Activated T-helper 2 cell treated with anti-CD3 and anti-CD28 coated beads, Interferon-gamma antibody, Interleukin-2, Interleukin-4, amounts not matched to agents 10 μg/mL and 5 μg/mL and 100 μg/mL, durations not matched to agents 14 hours and 24 hours and 36 hours (primary cell): ENCODE data around the gene ENG. TPM values are rescaled to one million over a fixed set of nuclear protein-coding genes. Genes with fewer than 3 reads are reported as not detected.
"Not testable (repeated sequence)": the region's sequence is repeated elsewhere in the genome, so short reads cannot be mapped to it uniquely, and the experiment has no call there.

Experiments used
- DNase-seq: peaks from one replicate; pipeline ENCODE4 v3.0.0; 2021; ENCODE audit warnings: low spot score
- H3K27ac Mint-ChIP-seq: one replicate; pipeline ENCODE4 v1.8.0; 2021; ENCODE audit warnings: mixed read lengths
- H3K27me3 Mint-ChIP-seq: one replicate; pipeline ENCODE4 v1.8.0; 2021; ENCODE audit warnings: low read depth, mixed read lengths
- H3K36me3 Mint-ChIP-seq: one replicate; pipeline ENCODE4 v1.8.0; 2021; ENCODE audit warnings: low read depth, mixed read lengths
- H3K4me1 Mint-ChIP-seq: one replicate; pipeline ENCODE4 v1.8.0; 2021; ENCODE audit warnings: low read depth, mixed read lengths
- H3K4me3 Mint-ChIP-seq: one replicate; pipeline ENCODE4 v1.8.0; 2021; ENCODE audit warnings: low read depth, mild to moderate bottlenecking, moderate library complexity, mixed read lengths
- H3K9me3 Mint-ChIP-seq: one replicate; pipeline ENCODE4 v1.8.0; 2021; ENCODE audit warnings: mixed read lengths
- intact Hi-C: fragments of 100-400 bp; cut with micrococcal nuclease; formaldehyde crosslinking; loops from one replicate; pipeline ENCODE4 v1.15.1; 2023
- total RNA-seq: library from RNA; stranded (reverse); gene quantifications from 2 replicates; pipeline ENCODE4 v1.2.3, GENCODE V29; 2022

ENG gene
- total RNA-seq, 1 donor from 2014 or later = 27.5 TPM

- no peak for DNase-seq
- no peaks in the 10 kb centered on the region for H3K27me3 Mint-ChIP-seq
- no peaks in the 10 kb centered on the region for H3K9me3 Mint-ChIP-seq
- intact Hi-C loops = no loop called here
- no peak overlapping the region for H3K27ac Mint-ChIP-seq
- H3K4me3 Mint-ChIP-seq = no peak overlapping the region
- H3K4me1 Mint-ChIP-seq = peaks cover 2% of the 10 kb centered on the region
- H3K36me3 Mint-ChIP-seq = peaks cover 52% of the 10 kb centered on the region
These were observed 32.0 kb upstream of the ENG start for GRCh38 chr9:127886401-127886972.

- no peak for DNase-seq
- intact Hi-C loops = no loop called here
- Mint-ChIP-seq H3K27ac (no peak overlapping the region), H3K9me3 (no peaks in the 10 kb centered on the region), H3K27me3 (no peaks in the 10 kb centered on the region), H3K4me3 (no peak overlapping the region), H3K36me3 (peaks cover 48% of the 10 kb centered on the region), H3K4me1 (no peaks in the 10 kb centered on the region)
These were observed 31.2 kb upstream of the ENG start for GRCh38 chr9:127885508-127886281.

GRCh38 chr9:127884976-127885490 is 30.6 kb upstream of the ENG start:
- Mint-ChIP-seq H3K9me3 (no peaks in the 10 kb centered on the region), H3K36me3 (peaks cover 42% of the 10 kb centered on the region), H3K4me3 (no peak overlapping the region), H3K27me3 (no peaks in the 10 kb centered on the region), H3K27ac (no peak overlapping the region), H3K4me1 (no peaks in the 10 kb centered on the region)
- intact Hi-C loops = no loop called here
- no peak for DNase-seq

- no peaks in the 10 kb centered on the region for H3K4me1 Mint-ChIP-seq
- no peak overlapping the region for H3K4me3 Mint-ChIP-seq
- no peak overlapping the region for H3K27ac Mint-ChIP-seq
- no peaks in the 10 kb centered on the region for H3K9me3 Mint-ChIP-seq
- peaks cover 39% of the 10 kb centered on the region for H3K36me3 Mint-ChIP-seq
- DNase-seq = no peak
- no peaks in the 10 kb centered on the region for H3K27me3 Mint-ChIP-seq
- intact Hi-C loops = no loop called here
These were observed 30.0 kb upstream of the ENG start for GRCh38 chr9:127884427-127884911.

- no peak for DNase-seq
- H3K36me3 Mint-ChIP-seq = peaks cover 39% of the 10 kb centered on the region
- no peak overlapping the region for H3K27ac Mint-ChIP-seq
- H3K27me3 Mint-ChIP-seq = no peaks in the 10 kb centered on the region
- H3K9me3 Mint-ChIP-seq = no peaks in the 10 kb centered on the region
- intact Hi-C loops = no loop called here
- no peaks in the 10 kb centered on the region for H3K4me1 Mint-ChIP-seq
- no peak overlapping the region for H3K4me3 Mint-ChIP-seq
These were observed 29.5 kb upstream of the ENG start for GRCh38 chr9:127883959-127884358.

GRCh38 chr9:127881715-127882114 is 27.3 kb upstream of the ENG start:
- H3K4me1 Mint-ChIP-seq, DNase-seq, H3K9me3 Mint-ChIP-seq, H3K27ac Mint-ChIP-seq, intact Hi-C loops, H3K27me3 Mint-ChIP-seq, H3K4me3 Mint-ChIP-seq: not testable (repeated sequence)
- peaks cover 27% of the 10 kb centered on the region for H3K36me3 Mint-ChIP-seq

- H3K27me3 Mint-ChIP-seq = peaks cover 2% of the 10 kb centered on the region
- no peak for DNase-seq
- H3K27ac Mint-ChIP-seq = no peak overlapping the region
- H3K4me3 Mint-ChIP-seq = no peak overlapping the region
- H3K9me3 Mint-ChIP-seq = no peaks in the 10 kb centered on the region
- intact Hi-C loops = no loop called here
- peaks cover 20% of the 10 kb centered on the region for H3K36me3 Mint-ChIP-seq
- no peaks in the 10 kb centered on the region for H3K4me1 Mint-ChIP-seq
These were observed 25.7 kb upstream of the ENG start for GRCh38 chr9:127880143-127880542.

GRCh38 chr9:127878652-127879390 is 24.4 kb upstream of the ENG start:
- Mint-ChIP-seq H3K27me3 (peaks cover 2% of the 10 kb centered on the region), H3K4me3 (no peak overlapping the region), H3K27ac (no peak overlapping the region), H3K9me3 (no peaks in the 10 kb centered on the region), H3K36me3 (peaks cover 9% of the 10 kb centered on the region), H3K4me1 (no peaks in the 10 kb centered on the region)
- no peak for DNase-seq
- intact Hi-C loops = no loop called here

- Mint-ChIP-seq H3K4me3 (peak overlapping the region; percentile 17), H3K36me3 (peaks cover 9% of the 10 kb centered on the region), H3K9me3 (no peaks in the 10 kb centered on the region), H3K27me3 (peaks cover 2% of the 10 kb centered on the region), H3K27ac (no peak overlapping the region), H3K4me1 (no peaks in the 10 kb centered on the region)
- intact Hi-C loops = no loop called here
- no peak for DNase-seq
These were observed 23.7 kb upstream of the ENG start for GRCh38 chr9:127878001-127878651.

GRCh38 chr9:127877566-127877998 is 23.1 kb upstream of the ENG start, which contains the start of gene AK1:
Gene AK1, minus strand, starts transcription at chr9:127877675. Its CDS starts 3,058 bp downstream, at chr9:127874617.
- Mint-ChIP-seq H3K4me3 (peak within 1 kb of the TSS; percentile 26), H3K27me3 (peaks cover 2% of the 10 kb centered on the region), H3K27ac (no peak within 1 kb of the TSS), H3K9me3 (no peaks in the 10 kb centered on the region), H3K4me1 (no peaks in the 10 kb centered on the region), H3K36me3 (peaks cover 4% of the 10 kb centered on the region)
- intact Hi-C loops = no loop called here
- DNase-seq = no peak

- DNase-seq = no peak
- intact Hi-C loops = no loop called here
- peak overlapping the region; percentile 26 for H3K4me3 Mint-ChIP-seq
- peaks cover 3% of the 10 kb centered on the region for H3K36me3 Mint-ChIP-seq
- no peak overlapping the region for H3K27ac Mint-ChIP-seq
- no peaks in the 10 kb centered on the region for H3K4me1 Mint-ChIP-seq
- no peaks in the 10 kb centered on the region for H3K9me3 Mint-ChIP-seq
- H3K27me3 Mint-ChIP-seq = peaks cover 2% of the 10 kb centered on the region
These were observed 22.5 kb upstream of the ENG start for GRCh38 chr9:127876764-127877562.
